GM21529 (cell line): ENCODE measurements around the gene NIBAN1.
"Not testable (repeated sequence)": the region's sequence is repeated elsewhere in the genome, so short reads cannot be mapped to it uniquely, and the experiment has no call there.

Experiments
- ATAC-seq: cut with Tn5 transposase; IDR thresholded peaks from one replicate; pipeline ENCODE4 v1.9.1; 2021; ENCODE audit not compliant: unreplicated experiment

Gene NIBAN1

DNA sequence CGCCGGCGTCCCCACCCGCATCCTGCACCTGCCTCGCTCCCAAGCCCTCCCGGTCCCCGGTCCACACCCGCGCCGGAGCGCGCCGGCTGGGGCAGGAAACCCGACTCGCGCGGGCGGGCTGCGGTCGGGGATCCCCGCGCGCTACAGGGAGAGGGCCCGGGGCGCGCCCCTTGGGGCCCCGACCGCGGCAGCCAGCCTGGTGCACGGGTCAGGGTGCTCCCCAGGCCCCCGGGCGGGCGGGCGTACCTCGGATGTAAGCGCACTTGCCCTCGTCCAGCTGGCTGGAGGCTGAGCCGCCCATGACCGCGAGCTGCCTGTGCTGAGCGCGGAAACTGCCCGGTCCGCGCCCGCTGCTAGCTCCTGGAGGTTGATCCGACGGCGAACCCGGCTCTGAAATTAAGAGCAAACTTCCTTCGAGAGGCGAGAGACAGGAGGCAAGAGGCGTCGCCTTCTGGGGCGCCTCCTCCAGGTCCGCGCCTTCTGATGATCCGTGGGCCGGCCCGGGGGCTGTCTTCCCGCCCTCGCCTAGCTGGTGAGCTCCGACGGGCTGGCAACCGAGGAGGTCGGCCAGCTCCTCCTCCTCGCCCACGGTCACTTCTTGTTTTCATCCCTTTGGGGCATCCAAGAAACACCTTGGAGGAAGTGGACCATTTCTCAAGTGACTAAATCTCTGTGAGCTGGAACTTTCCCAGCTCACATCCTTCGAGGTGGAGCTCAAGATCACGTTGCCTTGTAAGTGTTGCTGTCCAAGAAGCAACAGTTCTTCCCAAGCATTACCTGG lies at the start of gene NIBAN1:
TSS of gene NIBAN1 (minus strand) at position 453 of the 781 bp plus-strand sequence. CDS start at position 301, 152 bp downstream.
- ATAC-seq: peak; percentile 58

DNA sequence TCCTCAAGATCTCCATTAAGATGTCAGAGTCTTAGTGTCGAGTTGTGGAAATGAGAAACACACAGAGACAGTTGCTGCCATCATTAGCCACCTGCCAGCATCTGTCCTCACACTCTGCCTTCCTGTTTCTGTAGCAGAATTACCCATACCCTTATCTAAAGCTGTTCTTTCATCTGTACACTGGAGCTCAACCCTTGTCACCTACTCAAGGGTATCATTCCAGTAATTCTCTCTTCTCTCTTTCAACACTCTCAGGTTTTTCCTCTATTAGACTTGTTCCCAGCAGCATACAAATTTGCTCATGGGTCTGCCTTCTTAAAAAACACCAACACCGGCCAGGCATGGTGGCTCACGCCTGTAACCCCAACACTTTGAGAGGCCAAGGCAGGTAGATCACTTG lies 43.7 kb upstream of the NIBAN1 start:
- ATAC-seq: no peak

GRCh38 chr1:185017338-185017737 lies 43.0 kb upstream of the NIBAN1 start:
- ATAC-seq: no peak

- no peak for ATAC-seq
Measured at GRCh38 chr1:185016880-185017279, 42.6 kb upstream of the NIBAN1 start.

DNA sequence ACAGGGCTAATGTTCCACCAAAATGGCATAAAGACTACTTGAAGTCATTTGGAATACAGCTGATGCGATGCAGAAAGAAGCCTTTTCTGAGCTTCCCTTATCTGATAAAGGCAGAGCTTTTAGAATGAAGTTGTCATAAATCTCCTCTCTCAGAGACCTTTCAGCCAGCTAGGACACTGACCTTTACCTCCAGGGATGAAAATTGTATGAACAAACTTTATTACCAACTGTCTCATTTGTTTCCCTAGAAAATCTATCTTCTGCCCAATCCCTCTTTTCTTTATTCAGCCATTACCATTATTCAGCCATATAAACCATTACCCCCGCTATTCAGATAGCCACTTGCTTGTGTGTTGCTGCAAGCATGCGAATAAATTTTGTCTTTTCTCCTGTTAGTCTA lies 41.3 kb upstream of the NIBAN1 start:
- no peak for ATAC-seq

DNA sequence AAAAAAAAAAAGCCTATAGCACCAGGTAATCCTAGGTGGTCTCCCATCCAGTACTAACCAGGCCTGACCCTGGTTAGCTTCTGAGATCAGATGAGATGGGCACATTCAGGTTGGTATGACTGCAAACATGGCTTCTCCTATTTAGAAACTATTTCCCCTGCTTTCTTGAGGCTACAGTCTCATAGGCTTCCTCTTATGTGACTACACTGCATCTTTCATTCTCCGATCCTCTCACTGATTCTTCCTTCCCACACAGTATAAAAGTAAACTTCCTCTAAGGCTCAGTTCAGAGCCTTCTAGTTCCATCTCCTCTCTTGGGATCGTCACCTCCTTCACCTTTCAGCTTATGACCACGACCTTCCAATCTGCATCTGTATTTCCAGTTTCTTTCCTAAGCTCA lies 40.6 kb upstream of the NIBAN1 start:
- no peak for ATAC-seq

- ATAC-seq: no peak
Measured at GRCh38 chr1:185010361-185010760, 36.1 kb upstream of the NIBAN1 start.

- ATAC-seq: no peak
Measured at GRCh38 chr1:185008838-185009237, 34.5 kb upstream of the NIBAN1 start.

DNA sequence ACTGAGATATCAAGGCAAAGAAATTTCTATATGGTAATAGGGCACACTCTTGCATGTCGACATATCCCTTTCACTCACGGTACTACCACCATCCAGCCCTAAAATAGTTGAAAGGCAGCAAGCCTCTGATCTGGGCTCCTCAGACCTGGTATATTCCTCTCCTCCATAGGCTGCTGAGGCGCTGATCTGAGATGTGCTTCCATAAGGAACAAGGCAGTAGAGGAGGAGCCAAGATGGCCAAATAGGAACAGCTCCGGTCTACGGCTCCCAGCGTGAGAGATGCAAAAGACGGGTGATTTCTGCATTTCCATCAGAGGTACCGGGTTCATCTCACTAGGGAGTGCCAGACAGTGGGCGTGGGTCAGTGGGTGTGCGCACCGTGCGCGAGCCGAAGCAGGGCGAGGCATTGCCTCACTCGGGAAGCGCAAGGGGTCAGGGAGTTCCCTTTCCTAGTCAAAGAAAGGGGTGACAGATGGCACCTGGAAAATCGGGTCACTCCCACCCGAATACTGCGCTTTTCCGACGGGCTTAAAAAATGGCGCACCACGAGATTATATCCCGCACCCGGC lies 27.1 kb upstream of the NIBAN1 start:
- ATAC-seq: not testable (repeated sequence)

DNA sequence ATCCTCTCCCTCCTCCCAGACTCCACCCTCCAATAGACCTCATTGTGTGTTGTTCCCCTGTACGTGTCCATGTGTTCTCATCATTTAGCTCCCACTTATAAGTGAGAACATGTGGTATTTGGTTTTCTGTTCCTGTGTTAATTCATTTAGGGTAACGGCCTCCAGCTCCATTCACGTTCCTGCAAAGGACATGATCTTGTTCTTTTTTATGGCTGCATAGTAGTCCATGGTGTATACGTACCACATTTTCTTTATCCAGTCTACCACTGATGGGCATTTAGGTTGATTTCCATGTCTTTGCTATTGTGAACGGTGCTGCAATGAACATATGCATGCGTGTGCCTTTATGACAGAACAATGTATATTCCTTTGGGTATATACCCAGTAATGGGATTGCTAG lies 25.7 kb upstream of the NIBAN1 start:
- ATAC-seq: not testable (repeated sequence)

- no peak for ATAC-seq
Measured at GRCh38 chr1:184994301-184994700, 20.0 kb upstream of the NIBAN1 start.

- ATAC-seq: no peak
Measured at GRCh38 chr1:184992271-184992670, 18.0 kb upstream of the NIBAN1 start.

GRCh38 chr1:184990204-184990603 lies 15.9 kb upstream of the NIBAN1 start:
- ATAC-seq: no peak

DNA sequence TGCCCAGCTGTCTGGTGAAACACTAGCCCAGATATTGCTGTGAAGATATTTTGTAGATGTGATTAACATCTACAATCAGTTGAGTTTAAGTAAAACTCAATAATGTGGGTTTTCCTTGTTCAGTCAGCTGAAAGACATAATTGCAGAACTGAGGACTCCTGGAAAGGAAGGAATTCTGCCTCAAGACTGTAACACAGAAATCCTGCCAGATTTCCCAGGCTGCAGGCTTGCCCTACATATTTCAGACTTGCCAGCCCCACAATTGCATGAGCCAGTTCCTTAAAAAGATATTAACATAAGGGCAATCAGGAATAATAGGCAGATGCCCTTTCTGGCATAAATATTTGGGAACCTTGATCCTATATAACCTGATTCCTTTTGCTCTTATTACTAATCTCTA lies 14.2 kb upstream of the NIBAN1 start:
- no peak for ATAC-seq

GRCh38 chr1:184987696-184988095 lies 13.4 kb upstream of the NIBAN1 start:
- ATAC-seq: no peak

DNA sequence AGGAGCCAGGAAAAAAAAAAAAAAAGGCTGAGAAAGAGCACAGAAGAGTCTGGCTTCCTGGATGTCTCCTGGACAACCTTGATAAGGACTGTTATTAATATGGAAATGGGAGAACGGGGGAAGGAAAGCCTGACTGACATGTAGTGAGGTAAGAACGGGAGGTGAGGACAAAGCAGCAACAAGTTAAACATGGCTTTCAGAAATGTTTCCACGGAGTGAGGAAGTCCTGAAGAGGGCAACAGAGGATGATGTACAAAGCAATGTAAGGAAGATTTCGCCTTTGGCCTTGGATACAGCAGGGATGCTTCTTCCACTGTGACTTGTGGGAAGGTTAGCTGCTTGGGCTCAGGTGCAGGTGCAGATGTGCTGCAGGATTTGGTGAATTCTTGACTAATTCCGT lies 11.9 kb upstream of the NIBAN1 start:
- ATAC-seq: no peak

GRCh38 chr1:184982002-184982954 lies 8.0 kb upstream of the NIBAN1 start:
- peak; percentile 98 for ATAC-seq

- no peak for ATAC-seq
Measured at GRCh38 chr1:184980726-184981125, 6.4 kb upstream of the NIBAN1 start.

DNA sequence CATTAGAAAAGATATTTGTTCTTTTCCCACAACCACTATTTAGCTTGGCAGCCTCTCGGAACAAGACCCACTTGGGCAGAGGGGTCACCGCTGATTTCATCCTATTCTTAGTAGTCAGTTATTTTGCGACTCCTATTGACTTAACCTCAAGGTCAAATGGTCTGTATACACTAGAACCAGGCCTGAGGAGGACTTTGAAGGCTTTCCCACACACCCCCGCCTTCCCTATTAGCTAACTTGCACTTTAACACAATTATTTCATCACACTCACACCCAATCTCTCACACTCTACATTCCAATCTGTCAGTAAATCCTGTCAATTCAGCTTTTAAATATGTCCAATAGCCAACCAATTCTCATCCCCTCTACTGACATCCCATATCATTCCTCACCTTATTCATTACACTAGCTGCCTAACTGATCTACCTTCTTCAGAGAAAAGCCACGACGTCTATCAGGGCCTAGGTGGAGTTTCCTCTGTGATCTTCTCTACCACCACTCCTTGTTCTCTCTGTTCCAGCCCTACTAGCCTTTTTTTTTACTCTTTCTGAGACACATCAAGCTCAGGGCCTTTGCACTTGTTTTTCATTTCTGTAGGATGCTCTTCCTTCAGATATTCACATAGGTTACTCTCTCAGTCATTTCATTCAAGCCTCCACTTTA lies 1.0 kb upstream of the NIBAN1 start:
- ATAC-seq: no peak

- no peak for ATAC-seq
Measured at GRCh38 chr1:184974837-184975115, 468 bp upstream of the NIBAN1 start.
